ENCODE measurements around the gene CDC42. TPM values are rescaled to one million over a fixed set of nuclear protein-coding genes. Genes with fewer than 3 reads are reported as not detected.

The CDC42 gene
- total RNA-seq, 1 donor, result 432 TPM

DNA sequence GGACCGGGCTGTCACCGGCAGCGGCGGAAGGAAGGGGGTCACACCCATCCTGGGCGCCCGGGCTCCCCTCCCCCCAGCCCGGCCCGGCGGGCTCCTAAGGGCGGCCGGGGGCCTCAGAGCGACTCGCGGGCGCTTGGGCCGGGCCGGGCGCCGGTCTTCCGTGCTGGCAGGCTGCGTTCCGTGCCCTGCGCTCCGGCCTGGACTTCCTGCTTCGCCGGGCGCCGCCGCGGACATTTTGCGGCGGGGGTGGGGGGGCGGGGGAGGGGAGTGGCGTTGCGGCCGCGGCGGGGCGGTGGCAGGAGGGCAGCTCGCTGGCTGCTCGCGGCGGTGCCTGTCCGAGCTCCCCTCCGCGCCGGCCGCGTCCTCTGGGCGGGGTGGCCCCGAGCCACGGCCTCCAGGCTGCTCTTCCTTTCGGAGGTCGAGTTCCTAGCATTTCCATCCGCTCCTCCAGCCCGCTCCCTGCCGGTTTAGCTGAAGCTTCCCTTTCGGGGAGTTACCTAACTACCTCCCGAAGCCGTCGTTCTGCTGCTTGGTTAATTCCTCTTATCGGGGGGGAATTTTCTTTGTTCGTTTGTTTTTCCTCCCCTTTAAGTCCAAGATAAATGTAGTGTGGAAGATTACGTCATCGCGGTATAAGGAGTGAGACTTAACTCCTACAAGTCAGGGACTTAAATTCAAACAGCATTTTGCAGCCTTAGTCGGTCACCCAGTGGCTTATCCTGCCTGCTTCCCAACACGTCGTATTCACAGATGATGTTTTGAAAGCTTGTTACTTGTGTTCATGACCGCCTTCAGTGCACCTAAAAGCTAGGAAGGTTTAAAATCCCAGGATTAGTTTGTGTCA is 730 bp downstream of the CDC42 start:
- H3K4me2 ChIP-seq (ENCODE audit: insufficient read depth, low read length), result peak overlapping the region; percentile 83
- H3K27me3 ChIP-seq (ENCODE audit: insufficient read depth, low read length), result no peaks in the 10 kb centered on the region
- H2AFZ ChIP-seq (ENCODE audit: low read length), result peak overlapping the region; percentile 49
- H3K9me3 ChIP-seq (ENCODE audit: low read depth, low read length), result no peaks in the 10 kb centered on the region
- TF ChIP-seq, protein P1, sequence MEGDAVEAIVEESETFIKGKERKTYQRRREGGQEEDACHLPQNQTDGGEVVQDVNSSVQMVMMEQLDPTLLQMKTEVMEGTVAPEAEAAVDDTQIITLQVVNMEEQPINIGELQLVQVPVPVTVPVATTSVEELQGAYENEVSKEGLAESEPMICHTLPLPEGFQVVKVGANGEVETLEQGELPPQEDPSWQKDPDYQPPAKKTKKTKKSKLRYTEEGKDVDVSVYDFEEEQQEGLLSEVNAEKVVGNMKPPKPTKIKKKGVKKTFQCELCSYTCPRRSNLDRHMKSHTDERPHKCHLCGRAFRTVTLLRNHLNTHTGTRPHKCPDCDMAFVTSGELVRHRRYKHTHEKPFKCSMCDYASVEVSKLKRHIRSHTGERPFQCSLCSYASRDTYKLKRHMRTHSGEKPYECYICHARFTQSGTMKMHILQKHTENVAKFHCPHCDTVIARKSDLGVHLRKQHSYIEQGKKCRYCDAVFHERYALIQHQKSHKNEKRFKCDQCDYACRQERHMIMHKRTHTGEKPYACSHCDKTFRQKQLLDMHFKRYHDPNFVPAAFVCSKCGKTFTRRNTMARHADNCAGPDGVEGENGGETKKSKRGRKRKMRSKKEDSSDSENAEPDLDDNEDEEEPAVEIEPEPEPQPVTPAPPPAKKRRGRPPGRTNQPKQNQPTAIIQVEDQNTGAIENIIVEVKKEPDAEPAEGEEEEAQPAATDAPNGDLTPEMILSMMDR (IDR thresholded peaks at IDR 0.05; ENCODE audit: extremely low read depth, low read depth, low read length), result no peak
- peak overlapping the region; percentile 92 for H3K27ac ChIP-seq (ENCODE audit: low read depth, low read length)
- H4K20me1 ChIP-seq (ENCODE audit: insufficient read depth, low read length), result peaks cover 48% of the 10 kb centered on the region
- peak; percentile 89 for DNase-seq (ENCODE audit: insufficient read length, low spot score, missing footprints)
- H3K79me2 ChIP-seq (ENCODE audit: insufficient read depth, low read length), result peaks cover 54% of the 10 kb centered on the region
- peaks cover 29% of the 10 kb centered on the region for H3K4me1 ChIP-seq (ENCODE audit: insufficient read depth, low read length)
- H3K4me3 ChIP-seq (ENCODE audit: insufficient read depth, low read length), result peak overlapping the region; percentile 98
- H3K36me3 ChIP-seq (ENCODE audit: insufficient read depth, low read length), result peaks cover 12% of the 10 kb centered on the region

DNA sequence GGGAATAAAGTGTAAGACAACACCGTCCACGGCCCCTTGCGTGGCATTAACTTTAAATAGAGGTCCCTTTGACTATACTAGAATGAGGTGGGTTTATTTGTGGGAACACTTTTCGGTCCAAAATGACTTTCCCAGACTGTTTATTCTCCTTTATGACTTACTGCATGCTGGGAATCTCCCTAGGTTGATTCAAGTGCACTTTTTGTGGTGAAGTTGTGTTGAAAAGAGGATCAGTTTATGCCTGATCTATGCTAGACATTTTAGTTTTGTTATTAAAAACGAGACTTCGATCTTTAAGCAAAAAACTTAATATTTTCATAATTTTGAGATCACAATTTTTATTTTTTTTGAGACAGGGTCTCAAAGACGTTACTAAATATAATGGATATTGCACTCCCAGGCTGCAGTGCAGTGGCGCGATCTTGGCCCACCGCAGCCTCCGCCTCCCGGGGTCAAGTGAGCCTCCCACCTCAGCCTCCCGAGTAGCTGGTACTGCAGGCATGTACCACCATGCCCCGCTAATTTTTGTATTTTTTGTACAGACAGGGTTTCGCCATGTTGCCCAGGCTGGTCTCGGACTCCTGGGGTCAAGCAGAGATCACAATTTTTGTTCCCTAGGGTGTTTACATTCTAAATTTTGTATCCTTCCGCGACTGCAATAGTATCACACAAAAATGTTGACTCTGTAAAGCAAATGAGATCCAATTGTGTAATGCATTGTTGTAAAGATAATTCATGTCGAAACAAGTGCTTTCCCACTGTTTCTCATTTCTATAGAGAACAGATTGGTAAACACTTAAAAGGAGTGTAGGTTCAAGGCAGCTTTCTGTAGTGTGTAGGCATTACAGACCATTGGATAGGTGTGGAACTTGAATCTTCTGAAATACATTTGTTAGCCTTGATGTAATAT is 1.6 kb downstream of the CDC42 start:
- peak overlapping the region; percentile 92 for H3K27ac ChIP-seq (ENCODE audit: low read depth, low read length)
- TF ChIP-seq, protein P1 (IDR thresholded peaks at IDR 0.05; ENCODE audit: extremely low read depth, low read depth, low read length), result no peak
- no peaks in the 10 kb centered on the region for H3K27me3 ChIP-seq (ENCODE audit: insufficient read depth, low read length)
- H2AFZ ChIP-seq (ENCODE audit: low read length), result no peak overlapping the region
- DNase-seq (ENCODE audit: insufficient read length, low spot score, missing footprints), result no peak
- peaks cover 18% of the 10 kb centered on the region for H3K36me3 ChIP-seq (ENCODE audit: insufficient read depth, low read length)
- H4K20me1 ChIP-seq (ENCODE audit: insufficient read depth, low read length), result peaks cover 56% of the 10 kb centered on the region
- peak overlapping the region; percentile 83 for H3K4me2 ChIP-seq (ENCODE audit: insufficient read depth, low read length)
- H3K79me2 ChIP-seq (ENCODE audit: insufficient read depth, low read length), result peaks cover 62% of the 10 kb centered on the region
- peaks cover 24% of the 10 kb centered on the region for H3K4me1 ChIP-seq (ENCODE audit: insufficient read depth, low read length)
- peak overlapping the region; percentile 98 for H3K4me3 ChIP-seq (ENCODE audit: insufficient read depth, low read length)
- H3K9me3 ChIP-seq (ENCODE audit: low read depth, low read length), result no peaks in the 10 kb centered on the region

DNA sequence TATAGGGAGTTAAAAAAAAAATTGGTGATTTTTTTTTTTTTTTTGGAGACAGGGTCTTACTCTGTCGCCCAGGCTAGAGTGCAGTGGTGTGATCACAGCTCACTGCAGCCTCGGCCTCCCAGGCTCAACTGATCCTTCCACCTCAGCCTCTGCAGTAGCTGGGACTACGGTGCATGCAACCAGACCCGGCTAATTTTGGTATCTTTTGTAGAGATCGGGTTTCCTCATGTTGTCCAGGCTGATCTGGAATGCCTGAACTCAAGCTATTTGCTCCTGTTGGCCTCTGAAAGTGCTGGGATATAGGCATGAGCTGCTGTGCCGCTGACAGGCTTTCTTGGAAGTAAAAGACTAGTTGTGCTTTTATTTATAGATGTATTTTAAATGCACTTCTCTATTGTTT is 3.0 kb downstream of the CDC42 start:
- Histone ChIP-seq H2AFZ (ENCODE audit: low read length) (no peak overlapping the region), H3K9me3 (ENCODE audit: low read depth, low read length) (no peaks in the 10 kb centered on the region), H3K4me2 (ENCODE audit: insufficient read depth, low read length) (peak overlapping the region; percentile 43), H3K4me1 (ENCODE audit: insufficient read depth, low read length) (peaks cover 24% of the 10 kb centered on the region), H3K36me3 (ENCODE audit: insufficient read depth, low read length) (peaks cover 18% of the 10 kb centered on the region), H3K4me3 (ENCODE audit: insufficient read depth, low read length) (no peak overlapping the region), H3K79me2 (ENCODE audit: insufficient read depth, low read length) (peaks cover 76% of the 10 kb centered on the region), H3K27ac (ENCODE audit: low read depth, low read length) (no peak overlapping the region), H4K20me1 (ENCODE audit: insufficient read depth, low read length) (peaks cover 70% of the 10 kb centered on the region), H3K27me3 (ENCODE audit: insufficient read depth, low read length) (no peaks in the 10 kb centered on the region)
- TF ChIP-seq, protein P1 (IDR thresholded peaks at IDR 0.05; ENCODE audit: extremely low read depth, low read depth, low read length), result no peak
- no peak for DNase-seq (ENCODE audit: insufficient read length, low spot score, missing footprints)
